CD14-positive monocyte (primary cell): ENCODE data around the gene SNX25. TPM values are rescaled to one million over a fixed set of nuclear protein-coding genes. Genes with fewer than 3 reads are reported as not detected.

Experiments
- DNase-seq, 3 donors: peaks; one replicate each; pipeline ENCODE4 v3.0.0-alpha.2; 2011 to 2022
- H2AFZ ChIP-seq: 2 replicates; pipeline ENCODE4 v1.6.0; 2012; ENCODE audit warnings: mild to moderate bottlenecking, low read depth, low read length, inconsistent platforms; ENCODE audit not compliant: insufficient read depth, poor library complexity, severe bottlenecking
- H3K27ac ChIP-seq, 2 donors: 1 replicate in 1 of 2; 2 replicates in 1 of 2; pipeline ENCODE4 v1.5.1; 2012 to 2013; ENCODE audit warnings: low read length in 2 of 2, control low read depth in 1 of 2, inconsistent platforms in 1 of 2, low read depth in 1 of 2, mild to moderate bottlenecking in 1 of 2
- H3K27me3 ChIP-seq, 2 donors: one replicate each; pipeline versions ENCODE4 v1.6.0 to v1.6.1; 2011 to 2013; ENCODE audit warnings: low read length in 2 of 2; ENCODE audit not compliant: control insufficient read depth in 2 of 2, insufficient read depth in 2 of 2
- H3K36me3 ChIP-seq, 2 donors: replicated peaks in 1 of 2; 1 replicate in 1 of 2; 2 replicates in 1 of 2; pipeline versions ENCODE4 v1.5.1 to v1.6.1; 2012 to 2013; ENCODE audit warnings: low read length in 2 of 2, control low read depth in 1 of 2, inconsistent platforms in 1 of 2, mild to moderate bottlenecking in 1 of 2; ENCODE audit not compliant: insufficient read depth in 2 of 2, control insufficient read depth in 1 of 2
- H3K4me1 ChIP-seq, 2 donors: 1 replicate in 1 of 2; 2 replicates in 1 of 2; pipeline versions ENCODE4 v1.5.1 to v1.6.1; 2012 to 2013; ENCODE audit warnings: low read length in 2 of 2, control low read depth in 1 of 2, inconsistent platforms in 1 of 2, mild to moderate bottlenecking in 1 of 2, moderate library complexity in 1 of 2; ENCODE audit not compliant: insufficient read depth in 2 of 2, control insufficient read depth in 1 of 2
- H3K4me2 ChIP-seq: replicated peaks from 2 replicates; pipeline ENCODE3; 2012; ENCODE audit warnings: low read length, moderate library complexity, mild to moderate bottlenecking; ENCODE audit not compliant: poor library complexity, severe bottlenecking; ENCODE audit errors: extremely low read depth
- H3K4me3 ChIP-seq, 3 experiments: fragments of 200-600 bp in 1 of 3; sonication (generic) in 1 of 3; replicated peaks in 1 of 3; 1 replicate in 2 of 3; 2 replicates in 1 of 3; pipeline ENCODE4 v1.5.1; 2011 to 2013; ENCODE audit warnings: low read length in 3 of 3, mild to moderate bottlenecking in 3 of 3, control low read depth in 2 of 3, low read depth in 2 of 3, inconsistent platforms in 1 of 3, moderate library complexity in 1 of 3
- H3K79me2 ChIP-seq: 2 replicates; pipeline ENCODE4 v1.6.0; 2012; ENCODE audit warnings: mild to moderate bottlenecking, control low read depth, inconsistent platforms, low read length, moderate library complexity; ENCODE audit not compliant: insufficient read depth
- H3K9ac ChIP-seq: 2 replicates; pipeline ENCODE4 v1.6.0; 2017; ENCODE audit warnings: low read length, mild to moderate bottlenecking; ENCODE audit not compliant: insufficient read depth, poor library complexity, severe bottlenecking
- H3K9me3 ChIP-seq, 2 donors: replicated peaks in 1 of 2; 1 replicate in 1 of 2; 2 replicates in 1 of 2; pipeline versions ENCODE4 v1.5.1 to v1.6.1; 2012 to 2013; ENCODE audit warnings: low read length in 2 of 2, control low read depth in 1 of 2; ENCODE audit not compliant: control insufficient read depth in 1 of 2, insufficient read depth in 1 of 2
- H4K20me1 ChIP-seq: 2 replicates; pipeline ENCODE4 v1.6.0; 2012; ENCODE audit warnings: mild to moderate bottlenecking, low read length, control low read depth, moderate library complexity; ENCODE audit not compliant: insufficient read depth
- H3K27ac Mint-ChIP-seq, 7 donors: one replicate each; pipeline ENCODE4 v1.8.0; 2020; ENCODE audit warnings: mild to moderate bottlenecking in 7 of 7, mixed read lengths in 7 of 7, moderate library complexity in 6 of 7, inconsistent platforms in 2 of 7
- H3K27me3 Mint-ChIP-seq, 3 donors: one replicate each; pipeline ENCODE4 v1.8.0; 2021 to 2022; ENCODE audit warnings: low read depth in 3 of 3, mild to moderate bottlenecking in 3 of 3, mixed read lengths in 3 of 3, moderate library complexity in 3 of 3, inconsistent platforms in 1 of 3
- H3K36me3 Mint-ChIP-seq, 2 donors: one replicate each; pipeline ENCODE4 v1.8.0; 2020; ENCODE audit warnings: mixed read lengths in 2 of 2, inconsistent platforms in 1 of 2, mild to moderate bottlenecking in 1 of 2
- H3K4me1 Mint-ChIP-seq: one replicate; pipeline ENCODE4 v1.8.0; 2020; ENCODE audit warnings: mild to moderate bottlenecking, mixed read lengths
- H3K4me3 Mint-ChIP-seq, 2 donors: one replicate each; pipeline ENCODE4 v1.8.0; 2020; ENCODE audit warnings: mild to moderate bottlenecking in 2 of 2, mixed read lengths in 2 of 2, moderate library complexity in 1 of 2
- H3K9me3 Mint-ChIP-seq, 7 donors: one replicate each; pipeline ENCODE4 v1.8.0; 2020 to 2022; ENCODE audit warnings: mixed read lengths in 7 of 7, mild to moderate bottlenecking in 6 of 7, moderate library complexity in 6 of 7, inconsistent platforms in 2 of 7
- WGBS: methylation state at CpG from one replicate; pipeline ENCODE4 v1.1.5; 2013; ENCODE audit warnings: missing lambda C conversion rate; ENCODE audit not compliant: insufficient coverage; 5-methylcytosine and 5-hydroxymethylcytosine counted together
- intact Hi-C, 2 donors: fragments of 100-400 bp; cut with micrococcal nuclease; formaldehyde crosslinking; loops; one replicate each; pipeline versions ENCODE4 v1.15.0 to v1.15.1; 2023
- polyA plus RNA-seq, 3 donors: library from polyadenylated mRNA; depleted of rRNA in 1 of 3; unstranded in 2 of 3; stranded (reverse) in 1 of 3; fragments of 300-500 nt in 2 of 3; fragments of >200 nt in 1 of 3; fragmentation: Illumina TruSeq in 2 of 3; gene quantifications; 1 replicate in 2 of 3; 2 replicates in 1 of 3; pipeline ENCODE4 v1.2.3, GENCODE V29; 2012 to 2021
- TF ChIP-seq, protein P1 (sequence below): fragments of 200-600 bp; IDR thresholded peaks from one replicate; pipeline ENCODE4 v1.8.0; 2022; ENCODE audit warnings: antibody characterized with exemption, mild to moderate bottlenecking

SNX25 gene
- polyA plus RNA-seq, 3 donors: 0.31 to 0.40 (median 0.36) TPM

GRCh38 chr4:185247151-185247550, 37.8 kb downstream of the SNX25 start:
- Histone ChIP-seq H3K9ac (no peak overlapping the region), H3K4me2 (no peak overlapping the region), H3K27me3 (no peaks in the 10 kb centered on the region), H4K20me1 (no peaks in the 10 kb centered on the region), H3K79me2 (no peaks in the 10 kb centered on the region), H3K4me3 (no peak overlapping the region), H3K27ac (no peak overlapping the region), H2AFZ (no peak overlapping the region), H3K4me1 (no peaks in the 10 kb centered on the region), H3K36me3 (no peaks in the 10 kb centered on the region), H3K9me3 (no peaks in the 10 kb centered on the region)
- intact Hi-C loops: no loop called here
- no peak for DNase-seq
- Mint-ChIP-seq H3K36me3 (no peaks in the 10 kb centered on the region), H3K9me3 (peaks cover 0 to 2% (median 0%) of the 10 kb centered on the region in 7 donors), H3K4me3 (no peak overlapping the region), H3K27me3 (peaks cover 3 to 14% (median 4%) of the 10 kb centered on the region in 3 donors), H3K4me1 (no peaks in the 10 kb centered on the region), H3K27ac (no peak overlapping the region)
- no CpG with 5 or more reads among the region's 1 CpG for WGBS
- TF ChIP-seq, protein P1, sequence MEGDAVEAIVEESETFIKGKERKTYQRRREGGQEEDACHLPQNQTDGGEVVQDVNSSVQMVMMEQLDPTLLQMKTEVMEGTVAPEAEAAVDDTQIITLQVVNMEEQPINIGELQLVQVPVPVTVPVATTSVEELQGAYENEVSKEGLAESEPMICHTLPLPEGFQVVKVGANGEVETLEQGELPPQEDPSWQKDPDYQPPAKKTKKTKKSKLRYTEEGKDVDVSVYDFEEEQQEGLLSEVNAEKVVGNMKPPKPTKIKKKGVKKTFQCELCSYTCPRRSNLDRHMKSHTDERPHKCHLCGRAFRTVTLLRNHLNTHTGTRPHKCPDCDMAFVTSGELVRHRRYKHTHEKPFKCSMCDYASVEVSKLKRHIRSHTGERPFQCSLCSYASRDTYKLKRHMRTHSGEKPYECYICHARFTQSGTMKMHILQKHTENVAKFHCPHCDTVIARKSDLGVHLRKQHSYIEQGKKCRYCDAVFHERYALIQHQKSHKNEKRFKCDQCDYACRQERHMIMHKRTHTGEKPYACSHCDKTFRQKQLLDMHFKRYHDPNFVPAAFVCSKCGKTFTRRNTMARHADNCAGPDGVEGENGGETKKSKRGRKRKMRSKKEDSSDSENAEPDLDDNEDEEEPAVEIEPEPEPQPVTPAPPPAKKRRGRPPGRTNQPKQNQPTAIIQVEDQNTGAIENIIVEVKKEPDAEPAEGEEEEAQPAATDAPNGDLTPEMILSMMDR: no peak

DNA sequence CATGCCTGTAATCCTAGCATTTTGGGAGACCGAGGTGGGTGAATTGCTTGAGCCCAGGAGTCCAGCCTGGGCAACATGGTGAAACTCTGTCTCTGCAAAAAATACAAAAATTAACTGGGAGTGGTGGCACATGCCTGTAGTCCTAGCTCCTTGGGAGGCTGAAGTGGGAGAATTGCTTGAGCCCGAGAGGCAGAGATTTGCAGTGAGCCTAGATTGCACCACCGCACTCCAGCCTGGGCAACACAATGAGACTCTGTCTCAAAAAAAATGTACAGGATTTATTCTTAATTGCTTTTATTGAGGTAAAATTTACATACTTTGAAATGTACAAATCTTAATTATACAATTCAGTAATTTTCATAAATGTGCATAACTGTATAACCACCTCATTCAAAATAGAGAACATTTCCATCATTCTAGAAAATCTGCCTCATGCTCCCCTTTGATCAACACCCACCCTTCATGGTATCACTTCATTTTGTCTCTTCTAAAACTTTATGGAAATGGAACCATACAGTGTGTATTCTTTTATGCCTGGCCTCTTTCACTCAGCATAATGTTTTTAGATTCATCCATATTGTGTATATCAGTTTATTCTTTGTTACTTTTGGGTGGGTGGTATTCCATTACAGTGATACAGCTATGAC, 39.1 kb downstream of the SNX25 start:
- H3K79me2 ChIP-seq: no peaks in the 10 kb centered on the region

More for the DNA sequence above, 39.1 kb downstream of the SNX25 start:
- no peak overlapping the region for H3K27ac Mint-ChIP-seq
- Histone ChIP-seq H3K4me2 (no peak overlapping the region), H3K9me3 (no peaks in the 10 kb centered on the region), H3K36me3 (no peaks in the 10 kb centered on the region), H3K4me1 (no peaks in the 10 kb centered on the region), H3K27me3 (no peaks in the 10 kb centered on the region), H2AFZ (no peak overlapping the region), H3K9ac (no peak overlapping the region), H4K20me1 (no peaks in the 10 kb centered on the region), H3K4me3 (no peak overlapping the region), H3K27ac (no peak overlapping the region)
- no peak for DNase-seq
- WGBS: 100% methylated on average over 1 of the region's 3 CpGs
- no peaks in the 10 kb centered on the region for H3K36me3 Mint-ChIP-seq
- intact Hi-C loops: no loop called here
- peaks cover 0 to under 1% (median 0%) of the 10 kb centered on the region in 7 donors for H3K9me3 Mint-ChIP-seq
- H3K4me3 Mint-ChIP-seq: no peak overlapping the region
- H3K4me1 Mint-ChIP-seq: no peaks in the 10 kb centered on the region
- TF ChIP-seq, protein P1: no peak
- peaks cover 6 to 19% (median 9%) of the 10 kb centered on the region in 3 donors for H3K27me3 Mint-ChIP-seq
